GM23338 (cell line): ENCODE data around the gene DOCK11. TPM values are rescaled to one million over a fixed set of nuclear protein-coding genes. Genes with fewer than 3 reads are reported as not detected.

Experiments
- ATAC-seq: fragments of 200-7000 bp; cut with Tn5 transposase; 3 replicates; pipeline ENCODE4 v1.9.1; 2020
- DNase-seq: peaks from one replicate; pipeline ENCODE4 v3.0.0-alpha.2; 2015; ENCODE audit warnings: low spot score
- H2AFZ ChIP-seq: fragments of 200-600 bp; sonication (generic); 2 replicates; pipeline ENCODE4 v1.8.0; 2016; ENCODE audit warnings: antibody characterized with exemption, mild to moderate bottlenecking, moderate library complexity
- H3F3A ChIP-seq: fragments of 200-600 bp; sonication (generic); replicated peaks from 2 replicates; pipeline ENCODE4 v1.8.0; 2017; ENCODE audit warnings: antibody characterized with exemption, mixed run types, low read depth
- H3K27ac ChIP-seq: fragments of 200-600 bp; sonication (generic); 2 replicates; pipeline ENCODE4 v1.6.1; 2016; ENCODE audit warnings: low read depth
- H3K27me3 ChIP-seq: fragments of 200-600 bp; sonication (generic); 2 replicates; pipeline ENCODE4 v1.8.0; 2016; ENCODE audit warnings: mild to moderate bottlenecking, mixed run types, moderate library complexity; ENCODE audit not compliant: insufficient read depth
- H3K36me3 ChIP-seq: fragments of 200-600 bp; sonication (generic); 2 replicates; pipeline ENCODE4 v1.8.0; 2016; ENCODE audit warnings: mild to moderate bottlenecking; ENCODE audit not compliant: insufficient read depth
- H3K4me1 ChIP-seq: fragments of 200-600 bp; sonication (generic); 2 replicates; pipeline ENCODE4 v1.8.0; 2016; ENCODE audit warnings: mild to moderate bottlenecking, moderate library complexity; ENCODE audit not compliant: insufficient read depth
- H3K4me2 ChIP-seq: fragments of 200-600 bp; sonication (generic); 2 replicates; pipeline ENCODE4 v1.7.1; 2017; ENCODE audit warnings: mixed run types
- H3K4me3 ChIP-seq: fragments of 200-600 bp; sonication (generic); 2 replicates; pipeline ENCODE4 v1.6.1; 2016; ENCODE audit warnings: mixed run types
- H3K79me2 ChIP-seq: fragments of 200-600 bp; sonication (generic); replicated peaks from 2 replicates; pipeline ENCODE4 v1.8.0; 2017; ENCODE audit warnings: mild to moderate bottlenecking; ENCODE audit not compliant: insufficient read depth
- H3K9me2 ChIP-seq: fragments of 200-600 bp; sonication (generic); 2 replicates; pipeline ENCODE4 v1.8.0; 2017; ENCODE audit not compliant: insufficient read depth
- H4K20me1 ChIP-seq: fragments of 200-600 bp; sonication (generic); replicated peaks from 2 replicates; pipeline ENCODE4 v1.8.0; 2017; ENCODE audit warnings: mild to moderate bottlenecking; ENCODE audit not compliant: insufficient read depth
- H3K27ac Mint-ChIP-seq: 2 replicates; pipeline ENCODE4 v1.8.0; 2020; ENCODE audit warnings: inconsistent platforms, mild to moderate bottlenecking, moderate library complexity, mixed read lengths
- H3K27me3 Mint-ChIP-seq: 3 replicates; pipeline ENCODE4 v1.8.0; 2022; ENCODE audit warnings: low read depth, mild to moderate bottlenecking, moderate library complexity, mixed read lengths, inconsistent platforms; ENCODE audit not compliant: insufficient read depth, poor library complexity
- H3K36me3 Mint-ChIP-seq: 3 replicates; pipeline ENCODE4 v1.8.0; 2021; ENCODE audit warnings: low read depth, mild to moderate bottlenecking, inconsistent platforms, moderate library complexity, mixed read lengths
- H3K4me1 Mint-ChIP-seq: 3 replicates; pipeline ENCODE4 v1.8.0; 2020; ENCODE audit warnings: mild to moderate bottlenecking, inconsistent platforms, mixed read lengths
- H3K4me3 Mint-ChIP-seq: 3 replicates; pipeline ENCODE4 v1.8.0; 2021; ENCODE audit warnings: moderate library complexity, mild to moderate bottlenecking, inconsistent platforms, mixed read lengths
- H3K9me3 Mint-ChIP-seq: 3 replicates; pipeline ENCODE4 v1.8.0; 2020; ENCODE audit warnings: moderate library complexity, mild to moderate bottlenecking, inconsistent platforms, mixed read lengths
- CREB1 ChIP-seq: fragments of 250-450 bp; sonication (Bioruptor Pico); IDR thresholded peaks from 2 replicates; pipeline ENCODE4 v1.5.0; 2020; ENCODE audit warnings: low read depth, mild to moderate bottlenecking, moderate library complexity
- ETS1 ChIP-seq: IDR thresholded peaks from 2 replicates; pipeline ENCODE4 v1.6.1; 2016; ENCODE audit warnings: antibody characterized with exemption
- EZH2 ChIP-seq: fragments of 200-600 bp; sonication (generic); IDR thresholded peaks from one replicate; pipeline ENCODE4 v1.8.0; 2017; ENCODE audit warnings: antibody characterized with exemption, mild to moderate bottlenecking, low read depth; ENCODE audit not compliant: unreplicated experiment
- EZH2phosphoT487 ChIP-seq: fragments of 200-600 bp; sonication (generic); IDR thresholded peaks from one replicate; pipeline ENCODE4 v1.8.1; 2018; ENCODE audit warnings: antibody characterized with exemption; ENCODE audit not compliant: unreplicated experiment
- JUNB ChIP-seq: IDR thresholded peaks from one replicate; pipeline ENCODE4 v1.6.1; 2016; ENCODE audit warnings: antibody characterized with exemption; ENCODE audit not compliant: unreplicated experiment
- NANOG ChIP-seq: IDR thresholded peaks from 2 replicates; pipeline ENCODE4 v1.6.1; 2016; ENCODE audit warnings: antibody characterized with exemption, borderline replicate concordance
- REST ChIP-seq: IDR thresholded peaks from one replicate; pipeline ENCODE4 v1.6.1; 2018; ENCODE audit warnings: antibody characterized with exemption; ENCODE audit not compliant: unreplicated experiment
- STAT1 ChIP-seq: IDR thresholded peaks from one replicate; pipeline ENCODE4 v1.6.1; 2016; ENCODE audit warnings: antibody characterized with exemption; ENCODE audit not compliant: unreplicated experiment
- ZNF331 ChIP-seq: fragments of 250-450 bp; sonication (Bioruptor Pico); IDR thresholded peaks from 2 replicates; pipeline ENCODE4 v1.5.0; 2020; ENCODE audit warnings: low read depth, mild to moderate bottlenecking, moderate library complexity
- polyA plus RNA-seq: library from polyadenylated mRNA; unstranded; fragments of >200 nt; fragmentation: Nextera tagmentation; extraction: Ambion mirVana; gene quantifications from 2 replicates; pipeline ENCODE4 v1.2.1, GENCODE V29; 2016
- total RNA-seq: library from RNA; depleted of rRNA; stranded (reverse); fragments of >200 nt; shearing (Covaris generic); gene quantifications from 2 replicates; pipeline ENCODE4 v1.2.3, GENCODE V29; 2014
- TF ChIP-seq, protein P1 (sequence below): fragments of 250-450 bp; sonication (Bioruptor Pico); IDR thresholded peaks from 2 replicates; pipeline ENCODE4 v1.5.0; 2020; ENCODE audit warnings: mild to moderate bottlenecking, moderate library complexity
- TF ChIP-seq, protein P2 (sequence below), 2 experiments: fragments of 200-600 bp in 1 of 2; sonication (generic) in 1 of 2; conservative IDR thresholded peaks; 2 replicates each; pipeline versions ENCODE4 v1.5.1 to v1.6.1; 2016 to 2017; ENCODE audit warnings: antibody characterized with exemption in 2 of 2, low read depth in 2 of 2, mild to moderate bottlenecking in 2 of 2, moderate library complexity in 1 of 2

Gene DOCK11
- total and polyA plus RNA-seq, 2 experiments from 2014 or later: 6.0 to 12.3 TPM

DNA sequence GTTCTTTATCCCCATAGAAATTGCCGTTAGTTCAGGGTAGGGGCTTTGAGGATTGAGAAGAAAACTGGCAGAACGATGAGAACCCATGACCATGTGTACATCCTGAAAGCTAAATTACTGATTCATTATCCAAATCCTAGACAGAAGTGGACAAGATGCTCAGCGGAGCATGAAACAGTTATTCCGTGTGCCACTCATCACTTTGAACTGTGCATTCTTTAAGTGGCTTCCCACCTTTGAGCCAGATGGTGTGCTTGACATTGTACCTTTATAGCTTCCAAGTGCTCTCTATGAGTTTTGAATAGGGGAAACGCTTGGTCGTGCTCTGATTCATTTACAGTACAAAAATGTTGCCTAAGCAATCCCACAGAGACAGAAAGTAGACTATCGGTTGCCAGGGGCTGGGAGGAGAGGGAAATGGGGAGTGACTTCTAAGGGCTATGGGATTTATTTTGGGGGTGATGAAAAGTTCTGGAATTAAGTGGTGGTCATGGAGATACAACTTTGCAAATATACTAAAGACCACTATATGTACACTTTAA, 100.0 kb downstream of the DOCK11 start:
- no peaks in the 10 kb centered on the region for H3F3A ChIP-seq
- TF ChIP-seq JUNB: no peak
- no peak for TF ChIP-seq EZH2
- no peak for TF ChIP-seq STAT1
- no peak for TF ChIP-seq ZNF331 (CRISPR knock-in tag)
- TF ChIP-seq, protein P1, sequence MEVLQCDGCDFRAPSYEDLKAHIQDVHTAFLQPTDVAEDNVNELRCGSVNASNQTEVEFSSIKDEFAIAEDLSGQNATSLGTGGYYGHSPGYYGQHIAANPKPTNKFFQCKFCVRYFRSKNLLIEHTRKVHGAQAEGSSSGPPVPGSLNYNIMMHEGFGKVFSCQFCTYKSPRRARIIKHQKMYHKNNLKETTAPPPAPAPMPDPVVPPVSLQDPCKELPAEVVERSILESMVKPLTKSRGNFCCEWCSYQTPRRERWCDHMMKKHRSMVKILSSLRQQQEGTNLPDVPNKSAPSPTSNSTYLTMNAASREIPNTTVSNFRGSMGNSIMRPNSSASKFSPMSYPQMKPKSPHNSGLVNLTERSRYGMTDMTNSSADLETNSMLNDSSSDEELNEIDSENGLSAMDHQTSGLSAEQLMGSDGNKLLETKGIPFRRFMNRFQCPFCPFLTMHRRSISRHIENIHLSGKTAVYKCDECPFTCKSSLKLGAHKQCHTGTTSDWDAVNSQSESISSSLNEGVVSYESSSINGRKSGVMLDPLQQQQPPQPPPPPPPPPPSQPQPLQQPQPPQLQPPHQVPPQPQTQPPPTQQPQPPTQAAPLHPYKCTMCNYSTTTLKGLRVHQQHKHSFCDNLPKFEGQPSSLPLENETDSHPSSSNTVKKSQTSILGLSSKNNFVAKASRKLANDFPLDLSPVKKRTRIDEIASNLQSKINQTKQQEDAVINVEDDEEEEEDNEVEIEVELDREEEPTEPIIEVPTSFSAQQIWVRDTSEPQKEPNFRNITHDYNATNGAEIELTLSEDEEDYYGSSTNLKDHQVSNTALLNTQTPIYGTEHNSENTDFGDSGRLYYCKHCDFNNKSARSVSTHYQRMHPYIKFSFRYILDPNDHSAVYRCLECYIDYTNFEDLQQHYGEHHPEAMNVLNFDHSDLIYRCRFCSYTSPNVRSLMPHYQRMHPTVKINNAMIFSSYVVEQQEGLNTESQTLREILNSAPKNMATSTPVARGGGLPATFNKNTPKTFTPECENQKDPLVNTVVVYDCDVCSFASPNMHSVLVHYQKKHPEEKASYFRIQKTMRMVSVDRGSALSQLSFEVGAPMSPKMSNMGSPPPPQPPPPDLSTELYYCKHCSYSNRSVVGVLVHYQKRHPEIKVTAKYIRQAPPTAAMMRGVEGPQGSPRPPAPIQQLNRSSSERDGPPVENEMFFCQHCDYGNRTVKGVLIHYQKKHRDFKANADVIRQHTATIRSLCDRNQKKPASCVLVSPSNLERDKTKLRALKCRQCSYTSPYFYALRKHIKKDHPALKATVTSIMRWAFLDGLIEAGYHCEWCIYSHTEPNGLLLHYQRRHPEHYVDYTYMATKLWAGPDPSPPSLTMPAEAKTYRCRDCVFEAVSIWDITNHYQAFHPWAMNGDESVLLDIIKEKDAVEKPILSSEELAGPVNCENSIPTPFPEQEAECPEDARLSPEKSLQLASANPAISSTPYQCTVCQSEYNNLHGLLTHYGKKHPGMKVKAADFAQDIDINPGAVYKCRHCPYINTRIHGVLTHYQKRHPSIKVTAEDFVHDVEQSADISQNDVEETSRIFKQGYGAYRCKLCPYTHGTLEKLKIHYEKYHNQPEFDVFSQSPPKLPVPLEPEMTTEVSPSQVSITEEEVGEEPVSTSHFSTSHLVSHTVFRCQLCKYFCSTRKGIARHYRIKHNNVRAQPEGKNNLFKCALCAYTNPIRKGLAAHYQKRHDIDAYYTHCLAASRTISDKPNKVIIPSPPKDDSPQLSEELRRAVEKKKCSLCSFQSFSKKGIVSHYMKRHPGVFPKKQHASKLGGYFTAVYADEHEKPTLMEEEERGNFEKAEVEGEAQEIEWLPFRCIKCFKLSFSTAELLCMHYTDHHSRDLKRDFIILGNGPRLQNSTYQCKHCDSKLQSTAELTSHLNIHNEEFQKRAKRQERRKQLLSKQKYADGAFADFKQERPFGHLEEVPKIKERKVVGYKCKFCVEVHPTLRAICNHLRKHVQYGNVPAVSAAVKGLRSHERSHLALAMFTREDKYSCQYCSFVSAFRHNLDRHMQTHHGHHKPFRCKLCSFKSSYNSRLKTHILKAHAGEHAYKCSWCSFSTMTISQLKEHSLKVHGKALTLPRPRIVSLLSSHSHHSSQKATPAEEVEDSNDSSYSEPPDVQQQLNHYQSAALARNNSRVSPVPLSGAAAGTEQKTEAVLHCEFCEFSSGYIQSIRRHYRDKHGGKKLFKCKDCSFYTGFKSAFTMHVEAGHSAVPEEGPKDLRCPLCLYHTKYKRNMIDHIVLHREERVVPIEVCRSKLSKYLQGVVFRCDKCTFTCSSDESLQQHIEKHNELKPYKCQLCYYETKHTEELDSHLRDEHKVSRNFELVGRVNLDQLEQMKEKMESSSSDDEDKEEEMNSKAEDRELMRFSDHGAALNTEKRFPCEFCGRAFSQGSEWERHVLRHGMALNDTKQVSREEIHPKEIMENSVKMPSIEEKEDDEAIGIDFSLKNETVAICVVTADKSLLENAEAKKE (CRISPR knock-in tag): no peak
- TF ChIP-seq NANOG: no peak
- TF ChIP-seq ETS1: no peak
- no peak for TF ChIP-seq CREB1 (CRISPR knock-in tag)
- TF ChIP-seq, protein P2, sequence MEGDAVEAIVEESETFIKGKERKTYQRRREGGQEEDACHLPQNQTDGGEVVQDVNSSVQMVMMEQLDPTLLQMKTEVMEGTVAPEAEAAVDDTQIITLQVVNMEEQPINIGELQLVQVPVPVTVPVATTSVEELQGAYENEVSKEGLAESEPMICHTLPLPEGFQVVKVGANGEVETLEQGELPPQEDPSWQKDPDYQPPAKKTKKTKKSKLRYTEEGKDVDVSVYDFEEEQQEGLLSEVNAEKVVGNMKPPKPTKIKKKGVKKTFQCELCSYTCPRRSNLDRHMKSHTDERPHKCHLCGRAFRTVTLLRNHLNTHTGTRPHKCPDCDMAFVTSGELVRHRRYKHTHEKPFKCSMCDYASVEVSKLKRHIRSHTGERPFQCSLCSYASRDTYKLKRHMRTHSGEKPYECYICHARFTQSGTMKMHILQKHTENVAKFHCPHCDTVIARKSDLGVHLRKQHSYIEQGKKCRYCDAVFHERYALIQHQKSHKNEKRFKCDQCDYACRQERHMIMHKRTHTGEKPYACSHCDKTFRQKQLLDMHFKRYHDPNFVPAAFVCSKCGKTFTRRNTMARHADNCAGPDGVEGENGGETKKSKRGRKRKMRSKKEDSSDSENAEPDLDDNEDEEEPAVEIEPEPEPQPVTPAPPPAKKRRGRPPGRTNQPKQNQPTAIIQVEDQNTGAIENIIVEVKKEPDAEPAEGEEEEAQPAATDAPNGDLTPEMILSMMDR (conservative IDR thresholded peaks at IDR 0.05; ENCODE audit: low read depth in 2 of 2): no peak
- no peak for TF ChIP-seq REST
- TF ChIP-seq EZH2phosphoT487: no peak
- H3K4me3 ChIP-seq: no peak overlapping the region
- H2AFZ ChIP-seq: no peak overlapping the region
- ATAC-seq: no peak
- H3K4me1 ChIP-seq: peaks cover 6% of the 10 kb centered on the region
- H3K27ac ChIP-seq: no peak overlapping the region
- no peaks in the 10 kb centered on the region for H3K36me3 ChIP-seq
- Mint-ChIP-seq H3K9me3 (no peaks in the 10 kb centered on the region), H3K27ac (no peak overlapping the region), H3K4me1 (peaks cover 18% of the 10 kb centered on the region), H3K4me3 (no peak overlapping the region), H3K36me3 (peaks cover 5% of the 10 kb centered on the region; the same call in 1 of the 3 replicates), H3K27me3 (peaks cover 1% of the 10 kb centered on the region)
- no peaks in the 10 kb centered on the region for H3K79me2 ChIP-seq
- no peaks in the 10 kb centered on the region for H4K20me1 ChIP-seq
- no peaks in the 10 kb centered on the region for H3K27me3 ChIP-seq
- H3K4me2 ChIP-seq: no peak overlapping the region
- DNase-seq: no peak
- no peaks in the 10 kb centered on the region for H3K9me2 ChIP-seq
